22Rv1 (cell line): ENCODE results near the gene OTOP2.
A peak's percentile ranks its signal among the peaks of the same experiment; 100 is the strongest.

ENCODE experiments used
- H3K27ac ChIP-seq: fragments of 450-650 bp; 2 replicates; pipeline ENCODE4 v1.5.1; 2017
- ZFX ChIP-seq: fragments of 450-650 bp; IDR thresholded peaks from 2 replicates; pipeline ENCODE4 v1.6.1; 2017; ENCODE audit warnings: antibody characterized with exemption, borderline replicate concordance
- TF ChIP-seq, protein P1 (sequence below): fragments of 450-650 bp; IDR thresholded peaks from 2 replicates; pipeline ENCODE4 v1.5.1; 2017; ENCODE audit warnings: mild to moderate bottlenecking

OTOP2 gene

DNA sequence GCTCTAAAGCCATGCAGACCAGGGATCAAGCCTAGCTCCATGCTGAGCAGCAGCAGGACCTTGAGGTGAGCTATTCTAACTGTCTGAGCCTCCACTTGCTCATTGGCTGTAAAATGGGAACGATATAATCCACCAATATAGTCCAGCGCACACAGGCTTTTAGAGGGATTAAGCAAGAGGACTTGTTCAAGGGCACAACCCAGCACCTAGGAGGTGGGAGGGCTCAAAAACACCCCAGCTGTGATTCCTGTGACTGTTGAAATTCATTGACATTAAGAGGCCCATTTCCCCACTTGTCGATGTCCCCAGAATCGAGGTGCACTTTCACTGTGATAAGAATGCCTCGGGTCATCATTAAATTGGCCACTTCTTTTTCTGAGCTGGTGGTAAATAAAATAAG lies 5.2 kb upstream of the OTOP2 start:
- TF ChIP-seq, protein P1, sequence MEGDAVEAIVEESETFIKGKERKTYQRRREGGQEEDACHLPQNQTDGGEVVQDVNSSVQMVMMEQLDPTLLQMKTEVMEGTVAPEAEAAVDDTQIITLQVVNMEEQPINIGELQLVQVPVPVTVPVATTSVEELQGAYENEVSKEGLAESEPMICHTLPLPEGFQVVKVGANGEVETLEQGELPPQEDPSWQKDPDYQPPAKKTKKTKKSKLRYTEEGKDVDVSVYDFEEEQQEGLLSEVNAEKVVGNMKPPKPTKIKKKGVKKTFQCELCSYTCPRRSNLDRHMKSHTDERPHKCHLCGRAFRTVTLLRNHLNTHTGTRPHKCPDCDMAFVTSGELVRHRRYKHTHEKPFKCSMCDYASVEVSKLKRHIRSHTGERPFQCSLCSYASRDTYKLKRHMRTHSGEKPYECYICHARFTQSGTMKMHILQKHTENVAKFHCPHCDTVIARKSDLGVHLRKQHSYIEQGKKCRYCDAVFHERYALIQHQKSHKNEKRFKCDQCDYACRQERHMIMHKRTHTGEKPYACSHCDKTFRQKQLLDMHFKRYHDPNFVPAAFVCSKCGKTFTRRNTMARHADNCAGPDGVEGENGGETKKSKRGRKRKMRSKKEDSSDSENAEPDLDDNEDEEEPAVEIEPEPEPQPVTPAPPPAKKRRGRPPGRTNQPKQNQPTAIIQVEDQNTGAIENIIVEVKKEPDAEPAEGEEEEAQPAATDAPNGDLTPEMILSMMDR = no peak
- no peak for TF ChIP-seq ZFX
- H3K27ac ChIP-seq = no peak overlapping the region

DNA sequence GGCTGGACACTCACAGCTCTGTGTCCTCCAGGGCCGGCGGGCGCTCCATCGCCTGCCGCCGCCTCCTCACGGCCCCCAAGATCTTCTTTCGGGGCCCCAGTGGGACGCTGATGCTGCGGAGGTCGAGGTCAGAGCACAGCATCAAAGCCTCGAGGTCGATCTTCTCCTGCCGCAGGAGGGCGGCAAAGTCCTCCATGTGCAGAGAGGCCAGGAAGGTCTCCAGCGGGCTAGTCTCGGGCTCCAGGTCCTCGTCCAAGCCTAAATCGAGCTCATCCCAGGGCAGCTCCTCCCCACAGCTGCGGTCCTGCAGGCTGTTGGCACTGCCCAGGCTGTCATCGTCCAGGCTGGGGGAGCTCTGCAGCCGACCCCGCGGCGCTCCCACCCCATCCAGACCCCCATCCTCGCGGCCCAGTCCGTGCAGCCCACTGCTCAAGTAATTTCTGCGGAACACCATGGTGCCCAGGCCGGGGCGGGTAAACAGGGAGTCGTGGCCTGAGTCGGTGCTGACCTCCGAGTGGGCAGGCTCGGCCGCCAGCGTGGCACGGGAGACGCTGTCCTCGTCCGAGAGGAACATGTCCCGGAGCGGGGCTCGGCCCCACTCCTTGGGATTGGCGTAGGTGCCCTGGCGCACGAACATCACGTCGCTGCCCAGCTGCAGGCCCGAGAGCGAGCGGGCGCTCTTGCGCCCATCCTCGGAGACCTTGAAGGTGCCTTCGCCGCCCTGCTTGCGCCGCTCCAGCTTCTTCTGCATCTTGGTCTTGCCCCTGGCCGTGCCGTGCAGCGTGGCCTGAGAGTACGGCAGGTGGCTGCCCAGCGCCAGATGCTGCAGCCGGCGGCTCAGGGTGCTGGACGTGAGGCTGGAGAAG lies 4.4 kb upstream of the OTOP2 start:
- no peak overlapping the region for H3K27ac ChIP-seq
- TF ChIP-seq, protein P1 = peak; percentile 83
- TF ChIP-seq ZFX = no peak

DNA sequence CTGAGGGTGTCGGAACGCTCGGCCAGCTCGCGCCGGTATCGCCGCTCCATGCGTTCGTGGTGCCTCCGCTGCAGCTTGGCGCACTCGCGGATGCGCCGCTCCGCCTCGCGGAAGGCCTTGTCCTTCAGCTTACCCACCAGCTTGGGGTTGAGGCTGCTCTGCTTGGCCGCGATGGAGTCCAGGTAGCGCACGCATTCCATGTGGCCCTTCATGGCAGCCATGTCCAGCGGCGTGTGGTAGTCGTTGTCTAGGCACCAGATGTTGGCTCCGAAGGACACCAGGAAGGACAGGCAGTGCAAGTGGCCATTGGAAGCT lies 3.8 kb upstream of the OTOP2 start:
- TF ChIP-seq, protein P1 = no peak
- TF ChIP-seq ZFX = no peak
- no peak overlapping the region for H3K27ac ChIP-seq

DNA sequence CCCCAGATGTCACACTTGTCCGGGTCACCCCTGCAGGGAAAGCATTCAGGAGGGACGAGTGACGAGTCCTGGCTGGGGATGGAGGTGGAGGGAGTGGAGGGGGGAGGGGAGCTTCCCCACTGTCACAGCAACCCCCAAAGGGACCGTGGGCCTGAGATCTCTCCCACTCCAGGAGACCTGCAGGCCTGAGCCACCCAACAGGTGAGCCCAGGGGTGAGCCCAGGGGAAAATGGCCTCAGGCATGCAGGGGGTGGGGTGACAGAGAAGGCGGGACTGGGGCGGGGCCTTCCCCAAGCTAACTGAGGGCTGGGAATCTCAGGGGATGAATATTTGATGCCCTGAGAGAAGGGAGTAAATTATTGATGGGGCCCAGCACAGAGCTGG lies 3.4 kb upstream of the OTOP2 start:
- H3K27ac ChIP-seq = no peak overlapping the region
- TF ChIP-seq, protein P1 = no peak
- no peak for TF ChIP-seq ZFX

DNA sequence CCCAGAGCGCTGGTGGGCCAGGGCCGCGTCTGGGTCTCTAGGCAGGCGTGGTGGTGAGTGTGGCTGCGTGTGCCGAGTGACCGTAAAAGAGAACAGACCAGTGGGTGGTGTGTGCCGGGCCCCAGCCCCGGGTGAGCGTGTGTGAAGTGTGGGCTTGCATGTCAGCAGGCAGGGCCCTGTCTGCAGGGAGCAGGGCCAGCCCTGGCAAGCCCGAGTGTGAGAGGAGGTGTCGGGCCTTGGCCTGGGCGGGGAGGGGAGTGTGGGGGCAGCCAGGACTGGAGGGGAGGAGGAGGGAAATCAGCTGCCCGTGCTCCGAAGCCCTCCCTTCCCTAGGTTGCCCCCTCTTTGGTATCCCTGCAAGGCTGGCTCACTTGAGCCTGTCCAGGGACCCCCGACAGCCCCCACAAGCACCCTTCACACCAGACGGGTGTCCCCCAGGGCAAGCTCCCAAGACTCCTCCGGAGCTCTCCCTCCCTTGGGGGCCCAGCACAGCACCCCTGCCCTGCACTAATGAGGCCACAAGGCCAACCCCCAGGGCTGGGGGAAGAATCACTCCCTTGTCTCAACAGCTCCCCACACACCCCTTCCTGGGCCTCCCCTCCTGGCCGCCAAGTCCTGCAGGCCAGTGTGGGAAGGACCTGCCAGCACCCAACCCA lies 2.9 kb upstream of the OTOP2 start:
- H3K27ac ChIP-seq = no peak overlapping the region
- TF ChIP-seq, protein P1 = no peak
- no peak for TF ChIP-seq ZFX

DNA sequence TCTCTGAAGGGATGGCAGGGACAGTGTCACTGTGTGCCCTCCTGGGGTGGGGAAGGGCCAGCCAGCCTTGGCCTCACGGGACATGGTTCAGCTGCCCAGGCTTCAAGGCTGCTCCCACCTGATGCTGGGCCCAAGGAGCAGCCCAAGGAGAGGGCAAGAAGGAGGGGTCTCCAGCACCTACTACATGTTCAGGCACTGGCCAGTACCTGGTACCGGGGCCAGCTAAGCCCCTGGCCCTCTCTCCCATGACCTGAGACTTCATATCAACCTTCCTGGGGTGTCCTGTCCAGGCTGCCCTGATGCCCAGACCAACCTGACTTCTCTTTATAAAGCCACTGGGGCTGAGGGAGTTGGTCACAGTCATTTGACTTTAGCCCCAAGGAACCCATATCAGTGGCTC lies 2.3 kb upstream of the OTOP2 start:
- no peak for TF ChIP-seq ZFX
- TF ChIP-seq, protein P1 = no peak
- H3K27ac ChIP-seq = no peak overlapping the region

DNA sequence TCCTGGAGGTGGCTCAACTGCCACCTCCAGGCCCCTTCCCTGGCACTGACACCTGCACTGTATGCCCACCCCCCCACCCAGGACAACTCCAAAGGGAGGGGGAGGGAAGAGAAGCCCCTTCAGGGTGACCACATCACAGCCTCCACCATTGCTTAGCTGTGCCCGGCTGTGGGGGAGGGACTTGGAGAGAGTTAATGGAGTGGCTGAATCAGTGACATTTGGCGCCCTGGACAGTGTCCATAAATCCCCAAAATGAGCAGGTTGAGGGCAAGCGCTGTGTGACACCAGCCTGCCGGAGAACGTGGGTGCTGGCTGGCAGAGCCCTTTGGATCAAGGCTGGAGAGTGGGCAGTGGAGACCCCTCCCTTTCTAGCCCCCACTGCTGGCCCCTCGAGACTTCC lies 1.9 kb upstream of the OTOP2 start:
- TF ChIP-seq ZFX = no peak
- TF ChIP-seq, protein P1 = no peak
- H3K27ac ChIP-seq = no peak overlapping the region
